ENCODE data around the gene LEMD2.

Gene LEMD2

GRCh38 chr6:33738153-33738552 is 50.8 kb downstream of the LEMD2 start:
- no peak for DNase-seq (ENCODE audit: low spot score)

GRCh38 chr6:33737267-33738026 is 51.5 kb downstream of the LEMD2 start:
- no peak for DNase-seq (ENCODE audit: low spot score)

GRCh38 chr6:33735216-33735615 is 53.7 kb downstream of the LEMD2 start:
- DNase-seq (ENCODE audit: low spot score) = no peak

- no peak for DNase-seq (ENCODE audit: low spot score)
Observed at GRCh38 chr6:33733709-33734007, 55.3 kb downstream of the LEMD2 start.

- no peak for DNase-seq (ENCODE audit: low spot score)
Observed at GRCh38 chr6:33732817-33733708, 55.9 kb downstream of the LEMD2 start.

- no peak for DNase-seq (ENCODE audit: low spot score)
Observed at GRCh38 chr6:33732385-33732784, 56.5 kb downstream of the LEMD2 start.

GRCh38 chr6:33731751-33732282 is 57.1 kb downstream of the LEMD2 start:
- DNase-seq (ENCODE audit: low spot score) = no peak

- DNase-seq (ENCODE audit: low spot score) = no peak
Observed at GRCh38 chr6:33731035-33731434, 57.9 kb downstream of the LEMD2 start.

- no peak for DNase-seq (ENCODE audit: low spot score)
Observed at GRCh38 chr6:33730611-33731010, 58.3 kb downstream of the LEMD2 start.

GRCh38 chr6:33729059-33729458 is 59.9 kb downstream of the LEMD2 start:
- no peak for DNase-seq (ENCODE audit: low spot score)

GRCh38 chr6:33728438-33728837 is 60.5 kb downstream of the LEMD2 start:
- no peak for DNase-seq (ENCODE audit: low spot score)

GRCh38 chr6:33727932-33728331 is 61.0 kb downstream of the LEMD2 start:
- DNase-seq (ENCODE audit: low spot score) = no peak

- no peak for DNase-seq (ENCODE audit: low spot score)
Observed at GRCh38 chr6:33727126-33727525, 61.8 kb downstream of the LEMD2 start.

- DNase-seq (ENCODE audit: low spot score) = no peak
Observed at GRCh38 chr6:33726696-33727095, 62.2 kb downstream of the LEMD2 start.

- DNase-seq (ENCODE audit: low spot score) = no peak
Observed at GRCh38 chr6:33725891-33726673, 62.8 kb downstream of the LEMD2 start.

- DNase-seq (ENCODE audit: low spot score) = no peak
Observed at GRCh38 chr6:33725222-33725621, 63.7 kb downstream of the LEMD2 start.

GRCh38 chr6:33724102-33725023 is 64.6 kb downstream of the LEMD2 start:
- DNase-seq (ENCODE audit: low spot score) = no peak

- DNase-seq (ENCODE audit: low spot score) = no peak
Observed at GRCh38 chr6:33723371-33724085, 65.4 kb downstream of the LEMD2 start.

GRCh38 chr6:33722103-33722623 is 66.8 kb downstream of the LEMD2 start:
- DNase-seq (ENCODE audit: low spot score) = no peak

- no peak for DNase-seq (ENCODE audit: low spot score)
Observed at GRCh38 chr6:33721508-33721907, 67.4 kb downstream of the LEMD2 start.
